ENCODE data around the gene TRNAU1AP.
"Not testable (repeated sequence)": the region's sequence is repeated elsewhere in the genome, so short reads cannot be mapped to it uniquely, and the experiment has no call there.

Gene TRNAU1AP

DNA sequence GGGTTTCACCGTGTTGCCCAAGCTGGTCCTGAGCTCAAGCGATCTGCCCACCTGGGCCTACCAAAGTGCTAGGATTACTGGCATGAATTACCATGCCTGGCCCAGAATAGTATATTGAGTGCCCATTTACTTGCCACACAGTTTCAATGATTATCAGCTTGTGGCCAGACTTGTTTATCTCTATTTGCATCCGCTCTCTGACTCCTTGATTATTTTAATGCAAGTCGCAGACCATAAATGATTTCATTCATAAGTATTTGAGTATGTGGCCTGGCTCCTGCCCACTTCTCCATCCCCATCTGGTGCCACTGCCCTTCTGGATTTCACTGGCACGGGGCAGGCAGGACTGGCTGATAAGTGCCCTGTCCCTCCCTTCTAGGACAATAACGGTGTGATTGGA lies 18.2 kb upstream of the TRNAU1AP start:
- Histone ChIP-seq H3K4me1 (no peaks in the 10 kb centered on the region; the same call in 1 of the 2 replicates), H3K9me3 (no peaks in the 10 kb centered on the region), H3K4me3 (ENCODE audit: low read depth, low read length) (no peak overlapping the region), H3K36me3 (peaks cover 66% of the 10 kb centered on the region), H3K27me3 (no peaks in the 10 kb centered on the region)
- TF ChIP-seq, protein P1, sequence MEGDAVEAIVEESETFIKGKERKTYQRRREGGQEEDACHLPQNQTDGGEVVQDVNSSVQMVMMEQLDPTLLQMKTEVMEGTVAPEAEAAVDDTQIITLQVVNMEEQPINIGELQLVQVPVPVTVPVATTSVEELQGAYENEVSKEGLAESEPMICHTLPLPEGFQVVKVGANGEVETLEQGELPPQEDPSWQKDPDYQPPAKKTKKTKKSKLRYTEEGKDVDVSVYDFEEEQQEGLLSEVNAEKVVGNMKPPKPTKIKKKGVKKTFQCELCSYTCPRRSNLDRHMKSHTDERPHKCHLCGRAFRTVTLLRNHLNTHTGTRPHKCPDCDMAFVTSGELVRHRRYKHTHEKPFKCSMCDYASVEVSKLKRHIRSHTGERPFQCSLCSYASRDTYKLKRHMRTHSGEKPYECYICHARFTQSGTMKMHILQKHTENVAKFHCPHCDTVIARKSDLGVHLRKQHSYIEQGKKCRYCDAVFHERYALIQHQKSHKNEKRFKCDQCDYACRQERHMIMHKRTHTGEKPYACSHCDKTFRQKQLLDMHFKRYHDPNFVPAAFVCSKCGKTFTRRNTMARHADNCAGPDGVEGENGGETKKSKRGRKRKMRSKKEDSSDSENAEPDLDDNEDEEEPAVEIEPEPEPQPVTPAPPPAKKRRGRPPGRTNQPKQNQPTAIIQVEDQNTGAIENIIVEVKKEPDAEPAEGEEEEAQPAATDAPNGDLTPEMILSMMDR (IDR thresholded peaks at IDR 0.05; ENCODE audit: low read depth, low read length): no peak
- DNase-seq: no peak

DNA sequence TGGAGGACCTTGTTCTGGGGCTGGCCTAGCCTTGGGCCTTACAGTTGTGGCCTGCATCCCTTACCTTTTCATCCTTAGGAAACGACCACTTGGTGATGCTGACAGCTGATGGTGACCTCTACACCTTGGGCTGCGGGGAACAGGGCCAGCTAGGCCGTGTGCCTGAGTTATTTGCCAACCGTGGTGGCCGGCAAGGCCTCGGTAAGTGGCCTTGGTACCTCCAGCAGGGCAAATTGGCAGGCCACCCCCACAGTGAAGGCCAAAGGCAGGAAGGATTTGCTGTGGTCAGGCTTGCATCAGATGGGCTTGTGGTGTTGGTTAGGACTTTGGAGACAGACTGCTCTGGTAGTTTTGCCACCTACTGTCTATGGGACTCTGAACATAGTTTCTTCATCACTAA lies 17.7 kb upstream of the TRNAU1AP start:
- Histone ChIP-seq H3K9me3 (no peaks in the 10 kb centered on the region), H3K27me3 (no peaks in the 10 kb centered on the region), H3K36me3 (peaks cover 61% of the 10 kb centered on the region), H3K4me3 (ENCODE audit: low read depth, low read length) (no peak overlapping the region), H3K4me1 (no peaks in the 10 kb centered on the region; the same call in 1 of the 2 replicates)
- DNase-seq: no peak
- TF ChIP-seq, protein P1 (IDR thresholded peaks at IDR 0.05; ENCODE audit: low read depth, low read length): no peak

- Histone ChIP-seq H3K27me3 (no peaks in the 10 kb centered on the region), H3K4me1 (no peaks in the 10 kb centered on the region; the same call in 1 of the 2 replicates), H3K9me3 (no peaks in the 10 kb centered on the region), H3K36me3 (peaks cover 40% of the 10 kb centered on the region), H3K4me3 (ENCODE audit: low read depth, low read length) (no peak overlapping the region)
- DNase-seq: peak; percentile 45
- TF ChIP-seq, protein P1 (IDR thresholded peaks at IDR 0.05; ENCODE audit: low read depth, low read length): no peak
These were observed 15.3 kb upstream of the TRNAU1AP start for GRCh38 chr1:28537457-28538199.

GRCh38 chr1:28538286-28538685 lies 14.6 kb upstream of the TRNAU1AP start:
- Histone ChIP-seq H3K4me3 (ENCODE audit: low read depth, low read length) (no peak overlapping the region), H3K27me3 (no peaks in the 10 kb centered on the region), H3K4me1 (no peaks in the 10 kb centered on the region; the same call in 1 of the 2 replicates), H3K36me3 (peaks cover 36% of the 10 kb centered on the region), H3K9me3 (no peaks in the 10 kb centered on the region)
- TF ChIP-seq, protein P1 (IDR thresholded peaks at IDR 0.05; ENCODE audit: low read depth, low read length): no peak
- DNase-seq: no peak

DNA sequence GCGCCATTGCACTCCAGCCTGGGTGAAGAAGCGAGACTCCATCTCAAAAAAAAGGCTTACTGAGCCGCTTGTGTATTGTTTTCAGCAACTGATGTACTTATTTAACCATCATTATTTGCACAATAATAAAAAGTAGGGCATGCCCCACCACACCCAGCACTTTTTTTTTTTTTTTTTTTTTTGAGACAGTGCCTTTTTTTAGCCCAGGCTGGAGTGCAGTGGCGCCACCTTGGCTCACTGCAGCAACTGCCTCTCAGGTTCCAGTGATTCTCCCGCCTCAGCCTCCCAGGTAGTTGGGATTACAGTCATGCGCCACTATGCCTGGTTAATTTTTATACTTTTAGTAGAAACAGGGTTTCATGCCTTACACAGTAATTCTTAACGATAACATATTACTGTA lies 12.2 kb upstream of the TRNAU1AP start:
- H3K4me3 ChIP-seq (ENCODE audit: low read depth, low read length): no peak overlapping the region

DNA sequence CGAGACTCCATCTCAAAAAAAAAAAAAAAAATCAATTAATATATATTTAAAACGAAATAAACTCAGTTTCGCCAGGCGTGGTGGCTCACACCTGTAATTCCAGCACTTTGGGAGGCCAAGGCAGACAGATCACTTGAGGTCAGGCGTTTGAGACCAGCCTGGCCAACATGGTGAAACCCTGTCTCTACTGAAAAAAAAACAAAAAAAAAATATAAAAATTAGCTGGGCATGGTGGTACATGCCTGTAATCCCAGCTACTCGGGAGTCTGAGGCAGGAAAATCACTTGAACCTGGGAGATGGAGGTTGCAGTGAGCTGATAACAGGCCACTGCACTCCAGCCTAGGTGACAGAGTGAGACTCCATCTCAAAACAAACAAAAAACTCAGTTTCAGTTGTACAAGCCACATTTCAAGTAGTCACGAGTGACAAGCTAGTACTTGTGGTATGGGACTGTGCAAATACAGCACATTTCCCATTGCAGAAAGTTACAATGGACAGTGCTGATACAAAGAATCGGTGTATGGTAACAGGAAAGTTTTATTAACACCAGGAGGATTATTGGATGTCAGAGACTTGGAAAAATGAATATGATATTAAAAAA lies 11.4 kb upstream of the TRNAU1AP start:
- not testable (repeated sequence) for DNase-seq; H3K4me3 ChIP-seq (ENCODE audit: low read depth, low read length); H3K9me3 ChIP-seq; H3K4me1 ChIP-seq; H3K27me3 ChIP-seq
- H3K36me3 ChIP-seq: peaks cover 17% of the 10 kb centered on the region

More for the DNA sequence above, 12.2 kb upstream of the TRNAU1AP start:
- no peaks in the 10 kb centered on the region for H3K9me3 ChIP-seq
- H3K36me3 ChIP-seq: peaks cover 25% of the 10 kb centered on the region
- no peaks in the 10 kb centered on the region; the same call in 1 of the 2 replicates for H3K4me1 ChIP-seq
- TF ChIP-seq, protein P1 (IDR thresholded peaks at IDR 0.05; ENCODE audit: low read depth, low read length): no peak
- no peaks in the 10 kb centered on the region for H3K27me3 ChIP-seq
- DNase-seq: no peak

Measured in BE2C (cell line).